Bronchial epithelial cell (primary cell): ENCODE measurements around the gene HOXC10. TPM values are rescaled to one million over a fixed set of nuclear protein-coding genes. Genes with fewer than 3 reads are reported as not detected.

Experiments used
- DNase-seq: peaks from one replicate; pipeline ENCODE4 v3.0.0-alpha.2; 2010; ENCODE audit warnings: low read depth
- FAIRE-seq: peaks from 2 replicates; lab custom pipeline; 2011; peaks lifted over from hg19 to GRCh38; lab: Jason Lieb, UNC
- H3K27me3 ChIP-seq: 2 replicates; pipeline ENCODE4 v1.5.1; 2011; ENCODE audit warnings: low read length; ENCODE audit not compliant: control insufficient read depth, insufficient read depth
- H3K36me3 ChIP-seq: 2 replicates; pipeline ENCODE4 v1.5.1; 2011; ENCODE audit warnings: low read length; ENCODE audit not compliant: control insufficient read depth, insufficient read depth
- H3K4me3 ChIP-seq: 2 replicates; pipeline ENCODE4 v1.5.1; 2011; ENCODE audit warnings: mild to moderate bottlenecking, low read depth, low read length, control low read depth
- CTCF ChIP-seq: IDR thresholded peaks from 2 replicates; pipeline ENCODE4 v1.5.1; 2011; ENCODE audit warnings: mild to moderate bottlenecking, moderate library complexity, low read length, control low read depth, inconsistent platforms; ENCODE audit not compliant: insufficient read depth, severe bottlenecking
- total RNA-seq: library from RNA; depleted of rRNA; stranded (reverse); fragments of >200 nt; gene quantifications from 2 replicates; pipeline ENCODE4 v1.2.1, GENCODE V29; 2014

The HOXC10 gene
- total RNA-seq, 1 donor from 2014 or later, result not detected

GRCh38 chr12:53971129-53971528 is 13.8 kb upstream of the HOXC10 start:
- no peak for DNase-seq
- Histone ChIP-seq H3K4me3 (no peak overlapping the region), H3K27me3 (peaks cover 91% of the 10 kb centered on the region), H3K36me3 (no peaks in the 10 kb centered on the region)
- TF ChIP-seq CTCF, result no peak
- FAIRE-seq, result no peak

DNA sequence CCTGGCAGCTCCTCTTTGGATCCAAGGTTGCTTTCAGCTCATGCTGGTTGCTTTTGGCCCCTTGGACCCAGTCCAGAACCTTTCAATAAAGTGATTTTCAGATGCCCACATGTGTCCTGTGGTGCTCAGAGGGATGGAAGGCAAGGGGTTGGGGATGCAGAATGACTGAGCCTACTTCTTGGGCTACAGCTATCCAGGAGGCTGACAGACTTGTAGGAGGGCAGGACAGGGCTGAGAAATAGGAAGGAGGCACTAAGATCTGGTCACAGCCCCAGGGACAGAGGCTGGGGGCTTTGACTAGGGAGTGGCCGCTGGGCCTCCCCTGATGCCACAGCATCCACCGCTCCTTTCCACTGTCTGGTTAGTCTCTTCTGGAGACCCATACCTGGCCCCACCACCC is 13.3 kb upstream of the HOXC10 start:
- DNase-seq (no peak), FAIRE-seq (no peak)
- Histone ChIP-seq H3K36me3 (no peaks in the 10 kb centered on the region), H3K4me3 (no peak overlapping the region), H3K27me3 (peaks cover 90% of the 10 kb centered on the region)
- no peak for TF ChIP-seq CTCF

GRCh38 chr12:53972152-53972702 is 12.7 kb upstream of the HOXC10 start:
- no peaks in the 10 kb centered on the region for H3K36me3 ChIP-seq
- no peak for TF ChIP-seq CTCF
- FAIRE-seq (no peak), DNase-seq (peak; percentile 4)
- no peak overlapping the region for H3K4me3 ChIP-seq
- peaks cover 89% of the 10 kb centered on the region for H3K27me3 ChIP-seq

- Histone ChIP-seq H3K36me3 (no peaks in the 10 kb centered on the region), H3K27me3 (peaks cover 89% of the 10 kb centered on the region), H3K4me3 (no peak within 1 kb of the TSS)
- no peak for DNase-seq
- no peak for FAIRE-seq
- no peak for TF ChIP-seq CTCF
These were observed 12.2 kb upstream of the HOXC10 start, which contains the start of gene HOXC11 for GRCh38 chr12:53972722-53973235. HOXC11 (plus strand) TSS chr12:53973126; CDS start chr12:53973242, 116 bp downstream.

DNA sequence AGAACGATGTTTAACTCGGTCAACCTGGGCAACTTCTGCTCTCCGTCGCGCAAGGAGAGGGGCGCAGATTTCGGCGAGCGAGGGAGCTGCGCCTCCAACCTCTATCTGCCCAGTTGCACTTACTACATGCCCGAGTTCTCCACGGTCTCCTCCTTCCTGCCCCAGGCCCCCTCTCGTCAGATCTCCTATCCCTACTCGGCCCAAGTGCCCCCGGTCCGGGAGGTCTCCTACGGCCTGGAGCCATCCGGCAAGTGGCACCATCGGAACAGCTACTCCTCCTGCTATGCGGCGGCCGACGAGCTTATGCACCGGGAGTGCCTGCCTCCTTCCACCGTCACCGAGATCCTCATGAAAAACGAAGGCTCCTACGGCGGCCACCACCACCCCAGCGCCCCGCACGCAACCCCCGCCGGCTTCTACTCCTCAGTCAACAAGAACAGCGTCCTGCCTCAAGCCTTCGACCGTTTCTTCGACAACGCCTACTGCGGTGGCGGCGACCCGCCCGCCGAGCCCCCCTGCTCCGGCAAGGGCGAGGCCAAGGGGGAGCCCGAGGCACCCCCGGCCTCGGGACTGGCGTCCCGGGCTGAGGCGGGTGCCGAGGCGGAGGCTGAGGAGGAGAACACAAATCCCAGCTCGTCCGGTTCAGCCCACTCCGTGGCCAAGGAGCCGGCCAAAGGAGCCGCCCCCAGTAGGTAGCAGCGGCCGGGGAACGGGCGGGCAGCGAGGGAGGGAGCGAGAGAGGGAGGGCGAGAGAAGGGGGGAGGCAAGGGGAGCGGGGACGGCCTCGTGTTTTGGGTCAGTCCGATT is 11.5 kb upstream of the HOXC10 start:
- no peaks in the 10 kb centered on the region for H3K36me3 ChIP-seq
- no peak for TF ChIP-seq CTCF
- H3K27me3 ChIP-seq, result peaks cover 87% of the 10 kb centered on the region
- no peak for DNase-seq
- H3K4me3 ChIP-seq, result no peak overlapping the region
- no peak for FAIRE-seq
